Esophagus squamous epithelium (tissue), 5 donors: ENCODE measurements around the gene CRYBA2. TPM values are rescaled to one million over a fixed set of nuclear protein-coding genes. Genes with fewer than 3 reads are reported as not detected.
A peak's percentile ranks its signal among the peaks of the same experiment; 100 is the strongest.

Source experiments
- DNase-seq: peaks from one replicate; lab custom pipeline; 2025; lab: John Stamatoyannopoulos, UW
- H3K27ac ChIP-seq, 4 donors: fragments of 200-600 bp; sonication (generic); one replicate each; pipeline ENCODE4 v1.5.1; 2016 to 2019; ENCODE audit warnings: mild to moderate bottlenecking in 1 of 4
- H3K27me3 ChIP-seq, 4 donors: fragments of 200-600 bp; sonication (generic); 1 replicate in 3 of 4; 2 replicates in 1 of 4; pipeline versions ENCODE4 v1.5.1 to v1.6.0; 2017 to 2021; ENCODE audit warnings: antibody characterized with exemption in 1 of 4
- H3K36me3 ChIP-seq, 3 donors: fragments of 200-600 bp; sonication (generic); one replicate each; pipeline ENCODE4 v1.5.1; 2016 to 2019
- H3K4me1 ChIP-seq, 3 donors: fragments of 200-600 bp; sonication (generic); one replicate each; pipeline ENCODE4 v1.5.1; 2017 to 2019
- H3K4me3 ChIP-seq, 4 donors: fragments of 200-600 bp; sonication (generic); 1 replicate in 3 of 4; 2 replicates in 1 of 4; pipeline ENCODE4 v1.5.1; 2016 to 2019; ENCODE audit warnings: mild to moderate bottlenecking in 2 of 4, moderate library complexity in 1 of 4
- H3K9me3 ChIP-seq, 3 donors: fragments of 200-600 bp; sonication (generic); one replicate each; pipeline ENCODE4 v1.5.1; 2016 to 2019
- POLR2A ChIP-seq, 4 donors: fragments of 450-650 bp; IDR thresholded peaks; one replicate each; pipeline ENCODE4 v1.6.1; 2017; ENCODE audit warnings: antibody characterized with exemption in 4 of 4, mild to moderate bottlenecking in 4 of 4, moderate library complexity in 3 of 4
- WGBS, 2 donors: methylation state at CpG; one replicate each; pipeline ENCODE4 v1.1.5; 2018; 5-methylcytosine and 5-hydroxymethylcytosine counted together
- intact Hi-C: fragments of 100-400 bp; cut with DNase I; formaldehyde crosslinking; loops from one replicate; pipeline ENCODE4 v1.15.0; 2022
- total RNA-seq, 4 donors: library from RNA; depleted of rRNA; stranded (reverse); fragments of >200 nt; gene quantifications; one replicate each; pipeline ENCODE4 v1.1.0, GENCODE V29; 2016
- TF ChIP-seq, protein P1 (sequence below), 6 experiments: fragments of 450-650 bp in 4 of 6; fragments of 200-600 bp in 2 of 6; sonication (generic) in 2 of 6; IDR thresholded peaks; one replicate each; pipeline ENCODE4 v1.5.1; 2016 to 2019; ENCODE audit warnings: antibody characterized with exemption in 6 of 6, mild to moderate bottlenecking in 4 of 6, moderate library complexity in 4 of 6
- donor health status: DM: yes; HTN: yes; CAD: no.

The CRYBA2 gene
- total RNA-seq, 4 donors from 2014 or later = not detected

DNA sequence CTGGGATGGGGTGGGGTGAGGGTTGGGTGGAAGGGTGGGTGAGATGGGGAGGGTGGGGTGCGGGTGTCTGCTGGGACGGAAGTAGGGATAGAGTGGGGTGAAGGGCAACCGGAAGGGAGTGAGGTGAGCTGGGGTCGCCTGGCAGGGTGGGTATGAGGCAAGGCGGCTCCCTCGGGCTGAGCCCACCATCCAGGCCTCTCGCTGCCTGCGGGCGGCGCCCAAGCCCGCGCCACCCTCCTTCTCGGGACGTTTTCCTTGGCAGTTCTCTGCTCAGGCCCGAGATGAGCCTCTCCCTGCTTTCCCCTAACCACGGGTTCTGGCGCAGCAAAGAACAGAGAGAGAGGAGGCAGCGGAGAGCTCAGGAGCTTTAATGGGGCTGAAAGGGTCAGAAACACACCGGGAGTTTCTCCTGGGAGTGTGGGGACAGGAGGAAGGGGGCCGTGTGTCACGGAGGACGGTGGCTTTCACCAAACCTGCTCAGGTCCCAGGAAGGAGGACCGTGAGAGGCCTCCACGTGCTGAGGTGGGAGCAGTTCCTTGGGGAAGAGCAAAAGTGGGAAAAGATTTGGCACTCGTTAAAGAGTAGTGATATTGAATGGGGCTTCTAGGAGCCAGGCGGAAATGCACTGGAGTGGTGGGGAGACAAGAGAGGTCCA is 12.4 kb downstream of the CRYBA2 start:
- TF ChIP-seq, protein P1, sequence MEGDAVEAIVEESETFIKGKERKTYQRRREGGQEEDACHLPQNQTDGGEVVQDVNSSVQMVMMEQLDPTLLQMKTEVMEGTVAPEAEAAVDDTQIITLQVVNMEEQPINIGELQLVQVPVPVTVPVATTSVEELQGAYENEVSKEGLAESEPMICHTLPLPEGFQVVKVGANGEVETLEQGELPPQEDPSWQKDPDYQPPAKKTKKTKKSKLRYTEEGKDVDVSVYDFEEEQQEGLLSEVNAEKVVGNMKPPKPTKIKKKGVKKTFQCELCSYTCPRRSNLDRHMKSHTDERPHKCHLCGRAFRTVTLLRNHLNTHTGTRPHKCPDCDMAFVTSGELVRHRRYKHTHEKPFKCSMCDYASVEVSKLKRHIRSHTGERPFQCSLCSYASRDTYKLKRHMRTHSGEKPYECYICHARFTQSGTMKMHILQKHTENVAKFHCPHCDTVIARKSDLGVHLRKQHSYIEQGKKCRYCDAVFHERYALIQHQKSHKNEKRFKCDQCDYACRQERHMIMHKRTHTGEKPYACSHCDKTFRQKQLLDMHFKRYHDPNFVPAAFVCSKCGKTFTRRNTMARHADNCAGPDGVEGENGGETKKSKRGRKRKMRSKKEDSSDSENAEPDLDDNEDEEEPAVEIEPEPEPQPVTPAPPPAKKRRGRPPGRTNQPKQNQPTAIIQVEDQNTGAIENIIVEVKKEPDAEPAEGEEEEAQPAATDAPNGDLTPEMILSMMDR (IDR thresholded peaks at IDR 0.05) = no peak
- no peak for TF ChIP-seq POLR2A (IDR thresholded peaks at IDR 0.05)
- H3K36me3 ChIP-seq = no peaks in the 10 kb centered on the region
- DNase-seq = no peak
- peaks cover 32 to 100% (median 50%) of the 10 kb centered on the region in 4 donors for H3K27me3 ChIP-seq
- WGBS, 2 donors = 5 to 6% methylated on average over 22 to 25 of the region's 26 CpGs
- intact Hi-C loops = no loop called here
- peaks cover 29 to 57% (median 35%) of the 10 kb centered on the region in 3 donors for H3K4me1 ChIP-seq
- H3K4me3 ChIP-seq = peak overlapping the region in 2 of 4 donors; percentile 13 to 59
- H3K9me3 ChIP-seq = no peaks in the 10 kb centered on the region
- H3K27ac ChIP-seq = no peak overlapping the region

- H3K9me3 ChIP-seq = no peaks in the 10 kb centered on the region
- H3K27me3 ChIP-seq = peaks cover 32 to 100% (median 46%) of the 10 kb centered on the region in 4 donors
- intact Hi-C loops = no loop called here
- H3K4me1 ChIP-seq = peaks cover 28 to 51% (median 33%) of the 10 kb centered on the region in 3 donors
- WGBS, 2 donors = 0 to 3% methylated on average over 16 to 20 of the region's 39 CpGs
- no peak for TF ChIP-seq POLR2A (IDR thresholded peaks at IDR 0.05)
- TF ChIP-seq, protein P1 (IDR thresholded peaks at IDR 0.05) = peak; percentile 79 to 94 (median 88)
- H3K27ac ChIP-seq = no peak overlapping the region
- no peaks in the 10 kb centered on the region for H3K36me3 ChIP-seq
- peak overlapping the region in 2 of 4 donors; percentile 0 to 52 for H3K4me3 ChIP-seq
- DNase-seq = no peak
Observed at GRCh38 chr2:218979846-218980734, 13.1 kb downstream of the CRYBA2 start.

GRCh38 chr2:218975060-218975777 is 18.0 kb downstream of the CRYBA2 start:
- H3K27me3 ChIP-seq = peaks cover 0 to 93% (median 7%) of the 10 kb centered on the region in 4 donors
- H3K4me1 ChIP-seq = peaks cover 3 to 8% (median 5%) of the 10 kb centered on the region in 3 donors
- no peak for DNase-seq
- no peak overlapping the region for H3K4me3 ChIP-seq
- H3K9me3 ChIP-seq = no peaks in the 10 kb centered on the region
- intact Hi-C loops = no loop called here
- H3K27ac ChIP-seq = no peak overlapping the region
- no peaks in the 10 kb centered on the region for H3K36me3 ChIP-seq
- no peak for TF ChIP-seq POLR2A (IDR thresholded peaks at IDR 0.05)
- TF ChIP-seq, protein P1 (IDR thresholded peaks at IDR 0.05) = no peak
- WGBS, 2 donors = 52 to 69% methylated on average over 4 of the region's 4 CpGs

DNA sequence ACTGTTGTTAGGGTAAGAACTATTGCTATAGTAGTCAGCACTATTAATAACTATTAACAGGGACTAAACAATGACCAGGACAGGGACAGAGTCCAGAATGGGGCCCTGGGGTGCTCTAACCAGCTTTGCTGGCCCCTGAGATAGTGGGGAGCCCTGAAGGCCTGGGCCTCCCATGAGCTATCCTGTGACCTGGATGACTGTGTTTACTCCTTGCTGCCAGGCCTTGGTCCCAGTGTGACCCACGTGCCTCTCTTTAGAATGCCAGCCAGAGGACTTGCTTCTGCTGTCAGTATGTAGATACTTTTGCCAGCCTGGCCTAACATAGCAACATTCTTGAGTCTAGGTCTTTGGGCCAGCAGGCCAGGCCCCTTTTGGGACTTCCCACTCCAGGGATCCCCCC is 22.3 kb downstream of the CRYBA2 start:
- no peaks in the 10 kb centered on the region for H3K4me1 ChIP-seq
- no peaks in the 10 kb centered on the region for H3K9me3 ChIP-seq
- TF ChIP-seq, protein P1 (IDR thresholded peaks at IDR 0.05) = no peak
- no peak for TF ChIP-seq POLR2A (IDR thresholded peaks at IDR 0.05)
- no peaks in the 10 kb centered on the region for H3K36me3 ChIP-seq
- H3K27ac ChIP-seq = no peak overlapping the region
- intact Hi-C loops = no loop called here
- no peak for DNase-seq
- WGBS, 2 donors = 20% methylated on average over 1 of the region's 1 CpG; no CpG with 5 or more reads in 1 of the 2 donors
- no peak overlapping the region for H3K4me3 ChIP-seq
- H3K27me3 ChIP-seq = peaks cover 0 to 87% (median 0%) of the 10 kb centered on the region in 4 donors
